ENCODE data around the gene MOGAT1.
"Not testable (repeated sequence)": the region's sequence is repeated elsewhere in the genome, so short reads cannot be mapped to it uniquely, and the experiment has no call there.

The MOGAT1 gene

GRCh38 chr2:222670191-222671038, 1.0 kb upstream of the MOGAT1 start:
- no peak for DNase-seq

- DNase-seq, result no peak
Measured at GRCh38 chr2:222672068-222672401, 577 bp downstream of the MOGAT1 start.

GRCh38 chr2:222673273-222673672, 1.8 kb downstream of the MOGAT1 start:
- DNase-seq, result no peak

DNA sequence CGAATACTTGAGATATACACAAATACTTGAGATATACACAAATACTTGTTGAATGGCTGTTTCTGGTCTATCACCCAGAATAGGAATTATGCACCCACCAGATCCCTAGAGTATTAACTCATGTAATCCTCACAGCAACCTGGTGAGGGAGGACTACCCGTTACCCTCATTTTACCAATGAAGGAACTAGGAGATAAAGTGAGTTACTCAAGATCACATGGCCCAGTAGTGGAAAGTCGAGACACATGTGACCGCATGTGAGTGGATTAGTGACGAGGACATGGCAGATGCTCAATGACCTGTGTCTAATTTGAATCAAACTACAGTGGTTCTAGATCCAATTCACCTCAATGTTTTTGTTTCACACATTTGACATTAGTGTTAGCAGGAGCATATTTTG, 2.4 kb downstream of the MOGAT1 start:
- DNase-seq, result peak; percentile 52

GRCh38 chr2:222677981-222678380, 6.5 kb downstream of the MOGAT1 start:
- DNase-seq, result peak; percentile 39

- DNase-seq, result no peak
Measured at GRCh38 chr2:222683805-222684204, 12.3 kb downstream of the MOGAT1 start.

DNA sequence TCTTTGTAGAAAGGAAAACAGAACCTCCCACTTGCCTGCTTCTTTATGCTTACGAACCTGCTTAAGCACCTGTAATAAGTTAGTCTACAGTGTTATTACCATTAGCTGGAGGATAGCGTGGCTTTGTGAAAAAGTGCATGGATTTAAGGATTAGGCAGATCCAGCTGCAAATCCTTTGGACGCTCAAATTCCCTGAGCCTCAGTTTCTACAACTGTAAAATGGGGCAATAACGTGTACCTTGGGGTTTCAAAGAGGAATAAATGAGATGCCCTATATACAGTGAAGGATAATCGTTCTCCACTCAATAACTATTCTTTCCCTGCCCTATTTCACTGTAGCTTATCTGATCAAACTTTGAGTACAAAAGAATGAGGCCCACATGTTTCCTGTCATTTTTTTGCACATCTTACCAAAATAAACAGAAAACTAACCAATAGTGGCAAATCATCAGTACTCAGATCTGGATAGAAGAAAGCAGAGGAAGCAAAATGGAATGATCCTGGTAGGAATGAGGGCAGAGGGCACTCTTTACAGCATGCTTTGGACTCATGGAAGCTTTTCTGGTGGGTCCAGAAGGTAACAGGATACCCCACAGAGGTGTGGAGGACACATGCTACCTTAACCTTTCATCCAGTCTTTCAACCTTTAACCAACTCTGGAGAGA, 14.8 kb downstream of the MOGAT1 start:
- DNase-seq, result no peak

- peak; percentile 69 for DNase-seq
Measured at GRCh38 chr2:222688917-222689316, 17.5 kb downstream of the MOGAT1 start.

GRCh38 chr2:222689322-222689721, 17.9 kb downstream of the MOGAT1 start:
- no peak for DNase-seq

GRCh38 chr2:222690564-222691200, 19.2 kb downstream of the MOGAT1 start:
- DNase-seq, result peak; percentile 85

DNA sequence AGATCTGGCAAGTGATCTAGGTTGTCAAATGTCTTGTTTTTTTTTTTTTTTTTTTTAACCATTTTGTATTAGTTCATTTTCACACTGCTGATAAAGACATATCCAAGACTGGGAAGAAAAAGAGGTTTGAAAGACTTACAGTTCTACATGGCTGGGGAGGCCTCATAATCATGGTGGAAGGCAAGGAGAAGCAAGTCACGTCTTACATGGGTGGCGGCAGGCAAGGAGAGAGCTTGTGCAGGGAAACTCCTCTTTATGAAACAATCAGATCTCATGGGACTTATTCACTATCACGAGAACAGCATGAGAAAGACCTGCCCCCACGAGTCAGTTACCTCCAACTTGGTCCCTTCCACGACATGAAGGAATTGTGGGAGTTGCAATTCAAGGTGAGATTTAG, 22.0 kb downstream of the MOGAT1 start:
- not testable (repeated sequence) for DNase-seq

DNA sequence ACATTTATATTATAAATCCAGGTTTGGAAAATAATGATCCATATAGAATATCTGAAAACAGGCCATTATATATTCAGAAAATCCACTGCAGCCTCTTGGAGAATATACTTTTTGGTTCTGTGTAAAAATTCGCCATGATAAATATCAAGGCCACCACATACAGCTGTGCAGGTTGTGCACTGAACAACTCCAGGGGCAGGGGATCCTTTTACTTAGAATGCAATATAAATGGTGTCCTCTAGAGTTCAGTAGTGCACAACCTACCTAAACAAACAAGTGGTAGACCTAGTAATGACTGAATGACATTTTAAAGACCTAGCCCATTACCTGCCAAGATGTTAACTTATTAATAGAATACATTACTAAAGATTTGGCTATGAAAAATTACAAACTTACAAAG, 22.4 kb downstream of the MOGAT1 start:
- peak; percentile 35 for DNase-seq

- DNase-seq, result no peak
Measured at GRCh38 chr2:222698276-222698675, 26.8 kb downstream of the MOGAT1 start.

GRCh38 chr2:222701233-222701632, 29.8 kb downstream of the MOGAT1 start:
- DNase-seq, result no peak

GRCh38 chr2:222701721-222702131, 30.3 kb downstream of the MOGAT1 start:
- DNase-seq, result no peak

GRCh38 chr2:222703091-222703490, 31.6 kb downstream of the MOGAT1 start:
- DNase-seq, result no peak

DNA sequence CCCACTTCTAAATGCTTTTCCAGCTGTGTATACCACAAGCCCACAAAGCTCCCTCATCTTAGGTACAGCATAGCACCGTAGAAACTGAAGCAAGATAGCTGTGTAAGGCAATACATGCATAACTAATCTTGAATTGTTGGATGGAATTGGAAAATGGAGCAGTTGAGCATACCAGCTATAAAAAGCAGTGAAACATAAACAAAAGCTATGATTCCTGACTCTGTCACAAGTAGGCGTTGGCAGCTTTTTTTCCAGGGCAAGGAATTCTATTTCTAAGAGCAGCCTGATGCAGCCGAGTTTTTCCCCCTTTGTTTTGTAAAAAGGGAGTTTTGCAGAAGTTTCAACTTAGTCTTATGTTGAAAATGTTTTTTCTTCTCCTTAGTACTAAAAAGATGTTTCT, 32.4 kb downstream of the MOGAT1 start:
- no peak for DNase-seq

DNA sequence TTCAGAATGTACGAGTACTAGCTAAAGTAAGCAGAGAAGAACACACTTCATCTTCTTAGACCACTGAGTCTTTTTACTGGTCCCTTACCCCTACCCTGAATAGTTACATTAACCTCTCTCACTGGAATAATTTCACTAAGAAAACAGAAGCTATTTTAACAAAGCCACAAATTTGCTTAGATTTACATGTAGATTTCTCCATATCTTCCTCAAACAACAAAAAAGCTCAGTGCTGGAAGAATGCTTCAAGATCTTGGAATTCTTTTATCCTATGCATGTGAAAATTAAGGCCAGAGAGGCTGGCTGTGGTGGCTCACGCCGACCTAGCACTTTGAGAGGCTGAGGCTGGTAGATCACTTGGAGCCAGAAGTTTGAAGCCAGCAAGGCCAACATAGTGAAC, 35.2 kb downstream of the MOGAT1 start:
- DNase-seq, result no peak

- DNase-seq, result peak; percentile 66
Measured at GRCh38 chr2:222707102-222707688, 35.7 kb downstream of the MOGAT1 start.

DNA sequence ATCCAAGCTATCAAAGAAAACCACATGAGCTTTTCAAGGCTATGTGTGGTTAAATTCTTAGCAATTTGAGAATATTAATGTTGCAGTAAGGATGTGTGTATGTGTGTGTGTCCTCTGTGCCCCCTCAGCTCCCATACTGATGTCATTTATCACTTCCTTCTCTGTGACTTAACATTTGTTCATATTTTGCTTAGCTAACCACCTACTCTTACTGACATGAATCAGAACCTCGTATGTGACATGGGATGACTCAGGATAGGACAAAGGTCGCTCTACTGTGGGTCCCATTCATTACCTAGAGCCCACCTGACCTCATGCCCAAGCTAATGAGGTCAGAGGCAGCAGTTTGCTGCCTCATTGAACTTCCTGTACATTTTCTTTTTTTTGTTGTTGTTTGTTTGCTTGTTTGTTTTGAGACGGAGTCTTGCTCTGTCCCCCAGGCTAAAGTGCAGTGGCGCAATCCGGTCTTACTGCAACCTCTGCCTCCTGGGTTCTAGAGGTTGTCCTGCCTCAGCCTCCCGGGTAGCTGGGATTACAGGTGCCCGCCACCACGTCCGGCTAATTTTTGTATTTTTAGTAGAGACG, 36.3 kb downstream of the MOGAT1 start:
- peak; percentile 93 for DNase-seq

DNA sequence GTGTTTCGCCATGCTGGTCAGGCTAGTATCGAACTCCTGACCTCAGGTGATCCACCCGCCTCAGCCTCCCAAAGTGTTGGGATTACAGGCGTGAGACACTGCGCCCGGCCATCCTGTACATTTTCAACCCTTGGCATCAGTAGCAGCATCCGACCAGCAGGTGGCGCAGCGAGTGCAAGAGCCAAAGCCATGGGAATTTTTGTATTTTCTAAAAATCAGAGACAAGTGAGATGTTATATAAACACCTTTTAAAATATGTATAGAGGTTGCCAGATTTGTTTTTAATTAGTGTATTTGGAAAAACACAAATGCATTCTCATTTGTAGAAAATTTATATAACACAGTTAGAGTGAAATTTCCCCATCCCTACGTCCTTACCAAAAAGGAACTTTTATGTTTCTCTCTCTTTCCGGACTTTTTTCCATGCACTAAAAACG, 36.8 kb downstream of the MOGAT1 start:
- DNase-seq, result peak; percentile 77

GRCh38 chr2:222709191-222709891, 37.9 kb downstream of the MOGAT1 start:
- peak; percentile 95 for DNase-seq

Data from inflammatory macrophage treated with lipopolysaccharide for 4 hours (primary cell).